ENCODE data around the gene DNAJB6.

The DNAJB6 gene

DNA sequence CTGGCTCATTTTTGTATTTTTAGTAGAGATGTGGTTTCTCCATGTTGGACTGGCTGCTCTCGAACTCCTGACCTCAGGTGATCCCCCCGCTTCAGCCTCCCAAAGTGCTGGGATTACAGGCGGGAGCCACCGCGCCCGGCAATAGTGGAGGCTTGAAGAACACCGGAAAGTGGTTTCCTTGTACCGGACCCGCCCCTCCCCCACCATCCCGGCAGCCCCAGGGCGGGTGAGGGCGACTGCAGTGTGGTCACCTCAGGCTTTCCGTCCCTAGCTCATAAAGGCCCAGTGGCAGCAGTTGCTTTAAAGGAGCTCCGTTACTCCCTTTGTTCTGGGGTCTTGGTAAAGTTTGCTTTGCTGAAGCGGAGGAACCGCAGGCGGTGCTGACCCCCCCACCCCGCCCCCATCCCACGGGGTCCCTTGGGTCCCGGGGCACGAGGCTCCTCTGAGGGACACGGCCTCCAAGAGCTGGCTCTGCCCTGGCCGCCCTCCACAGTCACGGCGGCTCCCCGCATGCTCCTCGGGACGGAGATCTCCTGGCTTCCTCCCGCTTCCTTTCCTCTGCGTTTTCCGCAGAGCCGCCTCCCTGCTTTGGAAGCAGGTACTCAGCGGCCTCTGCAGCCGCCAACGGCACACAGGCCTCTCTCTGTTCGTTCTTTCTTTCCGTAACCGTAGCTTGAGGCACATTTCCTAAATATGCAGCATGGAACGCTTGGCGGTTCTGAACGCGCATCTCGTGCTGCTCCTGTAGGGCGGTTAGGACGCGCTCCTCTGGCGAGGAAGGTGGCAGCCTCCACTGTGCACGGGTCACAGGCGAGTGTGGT, 77.3 kb downstream of the DNAJB6 start:
- no CpG with 5 or more reads among the region's 49 CpGs for WGBS (ENCODE audit: extremely low coverage, insufficient coverage, low lambda C conversion rate)
- H3K79me1 ChIP-seq (ENCODE audit: low read length) = peaks cover 7% of the 10 kb centered on the region
- H3K36me3 ChIP-seq (ENCODE audit: control insufficient read depth, insufficient read depth, low read length) = peaks cover 9% of the 10 kb centered on the region
- H3K56ac ChIP-seq (ENCODE audit: low read length) = no peak overlapping the region
- no peak overlapping the region for H3K9ac ChIP-seq (ENCODE audit: low read length)
- H4K8ac ChIP-seq (ENCODE audit: low read depth, low read length) = no peak overlapping the region
- H4K5ac ChIP-seq (ENCODE audit: low read length) = no peak overlapping the region
- H3K18ac ChIP-seq (ENCODE audit: low read length) = no peak overlapping the region
- H3K27me3 ChIP-seq (ENCODE audit: insufficient read depth, low read length, poor library complexity) = no peaks in the 10 kb centered on the region
- H3K4ac ChIP-seq (ENCODE audit: low read depth, low read length) = no peak overlapping the region
- H2AK5ac ChIP-seq (ENCODE audit: low read length) = no peak overlapping the region
- no peak overlapping the region for H3K23ac ChIP-seq (ENCODE audit: low read length)
- no peak overlapping the region for H2BK5ac ChIP-seq (ENCODE audit: low read length)
- no peak overlapping the region for H3K4me3 ChIP-seq (ENCODE audit: low read length)
- H2BK120ac ChIP-seq (ENCODE audit: low read depth, low read length) = no peak overlapping the region
- no peak for DNase-seq
- no peak overlapping the region for H3K4me2 ChIP-seq (ENCODE audit: low read length)
- no peaks in the 10 kb centered on the region for H3K4me1 ChIP-seq (ENCODE audit: control insufficient read depth, low read depth, low read length)
- no peak overlapping the region for H2BK15ac ChIP-seq (replicated peaks; ENCODE audit: low read depth)
- H3K27ac ChIP-seq (ENCODE audit: low read depth, low read length) = no peak overlapping the region
- H3K79me2 ChIP-seq (ENCODE audit: control insufficient read depth, insufficient read depth, low read length) = no peaks in the 10 kb centered on the region

DNA sequence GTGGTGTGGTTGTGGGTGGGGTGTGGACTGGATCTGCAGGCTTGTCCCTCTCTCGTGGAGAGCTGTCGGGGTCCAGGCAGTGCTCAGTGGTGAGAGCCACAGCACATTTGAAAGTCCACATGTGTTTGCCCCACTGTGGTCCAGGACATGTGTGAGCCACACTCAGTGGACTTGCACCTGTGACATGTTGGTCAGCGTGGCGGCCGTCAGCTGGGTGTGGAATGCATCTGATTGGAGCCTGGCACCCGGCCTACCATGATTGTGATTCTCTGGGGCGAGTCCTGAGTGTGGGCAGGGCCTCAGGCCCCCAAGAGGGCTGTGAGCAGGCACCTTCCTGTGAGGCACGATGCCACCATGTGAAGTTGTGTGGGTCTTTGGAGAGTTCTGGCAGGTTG, 77.9 kb downstream of the DNAJB6 start:
- Histone ChIP-seq H3K79me1 (ENCODE audit: low read length) (peaks cover 7% of the 10 kb centered on the region), H3K27me3 (ENCODE audit: insufficient read depth, low read length, poor library complexity) (no peaks in the 10 kb centered on the region), H3K4me1 (ENCODE audit: control insufficient read depth, low read depth, low read length) (no peaks in the 10 kb centered on the region), H3K79me2 (ENCODE audit: control insufficient read depth, insufficient read depth, low read length) (no peaks in the 10 kb centered on the region), H4K5ac (ENCODE audit: low read length) (no peak overlapping the region), H3K23ac (ENCODE audit: low read length) (no peak overlapping the region), H3K4me2 (ENCODE audit: low read length) (no peak overlapping the region), H2AK5ac (ENCODE audit: low read length) (no peak overlapping the region), H2BK120ac (ENCODE audit: low read depth, low read length) (no peak overlapping the region), H2BK5ac (ENCODE audit: low read length) (no peak overlapping the region), H3K27ac (ENCODE audit: low read depth, low read length) (no peak overlapping the region), H3K36me3 (ENCODE audit: control insufficient read depth, insufficient read depth, low read length) (peaks cover 9% of the 10 kb centered on the region), H4K8ac (ENCODE audit: low read depth, low read length) (no peak overlapping the region), H3K4me3 (ENCODE audit: low read length) (no peak overlapping the region), H3K4ac (ENCODE audit: low read depth, low read length) (no peak overlapping the region), H3K18ac (ENCODE audit: low read length) (no peak overlapping the region), H3K56ac (ENCODE audit: low read length) (no peak overlapping the region), H3K9ac (ENCODE audit: low read length) (no peak overlapping the region), H2BK15ac (replicated peaks; ENCODE audit: low read depth) (no peak overlapping the region)
- no CpG with 5 or more reads among the region's 8 CpGs for WGBS (ENCODE audit: extremely low coverage, insufficient coverage, low lambda C conversion rate)
- DNase-seq = no peak

DNA sequence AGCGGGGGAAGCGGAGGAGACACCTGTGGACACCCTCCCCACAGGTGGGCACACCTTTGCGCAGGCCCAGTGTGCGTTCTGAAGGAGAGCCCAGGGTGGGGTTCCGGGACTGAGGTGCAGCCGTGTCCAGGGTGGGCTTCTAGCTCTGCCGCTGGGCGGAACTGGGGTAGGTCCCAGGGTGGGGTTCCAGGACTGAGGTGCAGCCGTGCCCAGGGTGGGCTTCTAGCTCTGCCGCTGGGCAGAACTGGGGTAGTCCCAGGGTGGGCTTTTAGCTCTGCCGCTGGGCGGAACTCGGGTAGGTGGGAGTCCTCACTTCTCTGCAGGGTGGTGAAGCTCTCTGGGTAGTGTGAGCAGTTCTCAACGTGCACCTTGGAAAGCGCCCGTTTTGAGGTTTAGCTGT, 78.7 kb downstream of the DNAJB6 start:
- Histone ChIP-seq H3K27ac (ENCODE audit: low read depth, low read length) (no peak overlapping the region), H3K18ac (ENCODE audit: low read length) (no peak overlapping the region), H2AK5ac (ENCODE audit: low read length) (no peak overlapping the region), H3K4me3 (ENCODE audit: low read length) (no peak overlapping the region), H2BK120ac (ENCODE audit: low read depth, low read length) (no peak overlapping the region), H3K23ac (ENCODE audit: low read length) (no peak overlapping the region), H2BK5ac (ENCODE audit: low read length) (no peak overlapping the region), H3K9ac (ENCODE audit: low read length) (no peak overlapping the region), H3K79me1 (ENCODE audit: low read length) (peaks cover 7% of the 10 kb centered on the region), H3K4me1 (ENCODE audit: control insufficient read depth, low read depth, low read length) (no peaks in the 10 kb centered on the region), H3K79me2 (ENCODE audit: control insufficient read depth, insufficient read depth, low read length) (no peaks in the 10 kb centered on the region), H3K4ac (ENCODE audit: low read depth, low read length) (no peak overlapping the region), H4K5ac (ENCODE audit: low read length) (no peak overlapping the region), H4K8ac (ENCODE audit: low read depth, low read length) (no peak overlapping the region), H3K27me3 (ENCODE audit: insufficient read depth, low read length, poor library complexity) (no peaks in the 10 kb centered on the region), H3K56ac (ENCODE audit: low read length) (no peak overlapping the region), H3K4me2 (ENCODE audit: low read length) (no peak overlapping the region), H3K36me3 (ENCODE audit: control insufficient read depth, insufficient read depth, low read length) (peaks cover 9% of the 10 kb centered on the region), H2BK15ac (replicated peaks; ENCODE audit: low read depth) (no peak overlapping the region)
- DNase-seq = no peak
- no CpG with 5 or more reads among the region's 16 CpGs for whole genome bisulfite sequencing (ENCODE audit: extremely low coverage, insufficient coverage, low lambda C conversion rate)

DNA sequence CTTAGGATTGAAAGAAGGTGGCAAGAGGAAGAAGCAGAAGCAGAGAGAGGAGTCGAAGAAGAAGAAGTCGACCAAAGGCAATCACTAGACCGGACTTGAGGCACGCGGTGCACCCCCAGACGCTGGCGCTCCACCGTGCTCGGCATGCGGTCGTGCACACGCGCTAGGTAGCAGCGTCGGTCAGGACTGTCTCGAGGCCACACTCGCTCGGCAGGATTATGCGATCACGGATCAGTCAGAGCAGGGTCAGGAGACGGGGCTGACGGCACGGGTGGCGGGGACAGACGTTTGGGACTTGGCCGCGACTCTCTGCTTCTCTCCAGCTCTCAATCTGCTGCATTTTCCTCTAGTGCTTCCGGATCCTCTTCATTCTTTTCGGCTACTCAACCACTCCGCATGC, 79.2 kb downstream of the DNAJB6 start:
- no peak overlapping the region for H3K56ac ChIP-seq (ENCODE audit: low read length)
- H3K79me1 ChIP-seq (ENCODE audit: low read length) = peaks cover 7% of the 10 kb centered on the region
- H2BK15ac ChIP-seq (replicated peaks; ENCODE audit: low read depth) = no peak overlapping the region
- no peak overlapping the region for H3K4me2 ChIP-seq (ENCODE audit: low read length)
- H3K79me2 ChIP-seq (ENCODE audit: control insufficient read depth, insufficient read depth, low read length) = no peaks in the 10 kb centered on the region
- no peak overlapping the region for H4K5ac ChIP-seq (ENCODE audit: low read length)
- DNase-seq = no peak
- H2BK5ac ChIP-seq (ENCODE audit: low read length) = no peak overlapping the region
- H3K4me3 ChIP-seq (ENCODE audit: low read length) = no peak overlapping the region
- H3K36me3 ChIP-seq (ENCODE audit: control insufficient read depth, insufficient read depth, low read length) = peaks cover 9% of the 10 kb centered on the region
- H3K27me3 ChIP-seq (ENCODE audit: insufficient read depth, low read length, poor library complexity) = no peaks in the 10 kb centered on the region
- no peak overlapping the region for H3K4ac ChIP-seq (ENCODE audit: low read depth, low read length)
- no peak overlapping the region for H2AK5ac ChIP-seq (ENCODE audit: low read length)
- H2BK120ac ChIP-seq (ENCODE audit: low read depth, low read length) = no peak overlapping the region
- H4K8ac ChIP-seq (ENCODE audit: low read depth, low read length) = no peak overlapping the region
- no peak overlapping the region for H3K18ac ChIP-seq (ENCODE audit: low read length)
- H3K9ac ChIP-seq (ENCODE audit: low read length) = no peak overlapping the region
- no CpG with 5 or more reads among the region's 30 CpGs for WGBS (ENCODE audit: extremely low coverage, insufficient coverage, low lambda C conversion rate)
- no peak overlapping the region for H3K27ac ChIP-seq (ENCODE audit: low read depth, low read length)
- H3K23ac ChIP-seq (ENCODE audit: low read length) = no peak overlapping the region
- no peaks in the 10 kb centered on the region for H3K4me1 ChIP-seq (ENCODE audit: control insufficient read depth, low read depth, low read length)

DNA sequence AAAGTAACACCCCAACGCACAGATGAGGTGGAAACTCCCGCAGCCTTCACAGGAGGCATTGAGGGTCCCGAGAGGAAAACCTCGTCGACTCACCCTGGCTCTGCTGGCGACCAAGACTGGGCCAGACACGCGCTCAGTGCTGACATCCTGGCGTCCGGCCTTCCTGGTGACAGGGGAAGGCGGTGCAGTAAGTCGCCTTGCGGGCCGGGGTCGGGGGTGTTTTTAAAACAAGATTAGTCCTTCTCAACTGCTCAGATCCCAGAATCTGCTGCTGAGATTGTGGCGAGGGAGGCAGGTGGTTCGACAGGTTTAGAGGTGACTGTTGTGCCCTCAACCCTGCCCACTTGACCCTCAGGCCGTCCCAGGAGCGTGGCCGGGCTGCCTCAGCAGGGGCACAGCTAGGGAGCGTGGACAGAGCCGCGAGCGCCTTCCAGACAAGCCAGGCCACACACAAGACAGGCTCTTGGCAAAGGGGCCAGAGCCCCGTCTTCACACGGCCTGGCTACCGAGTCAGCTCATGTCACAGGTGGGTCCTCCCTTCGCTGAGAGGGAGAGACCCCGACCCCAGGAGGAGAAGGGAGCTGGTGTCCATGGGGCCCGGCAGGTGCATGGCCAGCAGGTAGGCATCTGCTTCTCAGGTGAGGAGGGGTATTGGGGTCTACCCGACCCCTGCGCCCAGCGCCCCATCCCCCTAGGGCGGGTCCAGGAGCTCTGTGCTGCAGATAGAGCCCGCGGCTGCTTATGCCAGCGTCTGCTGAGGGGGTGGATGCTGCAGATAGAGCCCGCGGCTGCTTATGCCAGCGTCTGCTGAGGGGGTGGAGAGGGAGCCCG, 81.6 kb downstream of the DNAJB6 start:
- Histone ChIP-seq H2BK120ac (ENCODE audit: low read depth, low read length) (no peak overlapping the region), H2BK15ac (replicated peaks; ENCODE audit: low read depth) (no peak overlapping the region), H3K27me3 (ENCODE audit: insufficient read depth, low read length, poor library complexity) (no peaks in the 10 kb centered on the region), H3K4me1 (ENCODE audit: control insufficient read depth, low read depth, low read length) (no peaks in the 10 kb centered on the region), H3K4me3 (ENCODE audit: low read length) (no peak overlapping the region), H3K23ac (ENCODE audit: low read length) (no peak overlapping the region), H4K5ac (ENCODE audit: low read length) (no peak overlapping the region), H3K36me3 (ENCODE audit: control insufficient read depth, insufficient read depth, low read length) (peaks cover 9% of the 10 kb centered on the region), H3K79me1 (ENCODE audit: low read length) (peaks cover 7% of the 10 kb centered on the region), H2BK5ac (ENCODE audit: low read length) (no peak overlapping the region), H3K4ac (ENCODE audit: low read depth, low read length) (no peak overlapping the region), H3K4me2 (ENCODE audit: low read length) (no peak overlapping the region), H3K79me2 (ENCODE audit: control insufficient read depth, insufficient read depth, low read length) (no peaks in the 10 kb centered on the region), H3K9ac (ENCODE audit: low read length) (no peak overlapping the region), H3K27ac (ENCODE audit: low read depth, low read length) (no peak overlapping the region), H3K56ac (ENCODE audit: low read length) (no peak overlapping the region), H4K8ac (ENCODE audit: low read depth, low read length) (no peak overlapping the region), H2AK5ac (ENCODE audit: low read length) (no peak overlapping the region), H3K18ac (ENCODE audit: low read length) (no peak overlapping the region)
- WGBS (ENCODE audit: extremely low coverage, insufficient coverage, low lambda C conversion rate) = no CpG with 5 or more reads among the region's 41 CpGs
- no peak for DNase-seq
